LoVo (cell line): ENCODE measurements around the gene YIPF3.
A peak's percentile ranks its signal among the peaks of the same experiment; 100 is the strongest.
"Not testable (repeated sequence)": the region's sequence is repeated elsewhere in the genome, so short reads cannot be mapped to it uniquely, and the experiment has no call there.

Experiments
- DNase-seq: peaks from one replicate; pipeline ENCODE4 v3.0.0-alpha.2; 2016; ENCODE audit warnings: low spot score

Gene YIPF3

DNA sequence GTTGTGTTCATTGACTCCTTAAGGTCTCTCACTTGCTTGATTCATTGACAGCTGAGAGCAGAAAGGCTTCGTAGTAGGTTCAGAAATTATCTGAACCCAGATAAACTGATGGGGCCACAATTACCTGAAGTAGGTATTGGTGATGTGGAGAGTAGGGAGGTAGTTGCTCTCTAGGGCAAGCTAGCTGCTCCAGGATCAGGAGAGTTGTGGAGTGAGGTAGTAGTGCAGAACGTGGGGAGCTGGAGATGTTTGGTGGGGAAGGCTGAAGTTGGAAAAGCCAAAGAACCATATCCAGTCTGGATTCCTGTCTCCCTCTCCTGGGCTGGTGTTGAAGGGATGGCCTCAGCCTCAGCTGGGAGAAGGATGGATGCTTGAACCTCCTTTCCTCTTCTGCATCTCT lies 23.5 kb downstream of the YIPF3 start:
- no peak for DNase-seq

DNA sequence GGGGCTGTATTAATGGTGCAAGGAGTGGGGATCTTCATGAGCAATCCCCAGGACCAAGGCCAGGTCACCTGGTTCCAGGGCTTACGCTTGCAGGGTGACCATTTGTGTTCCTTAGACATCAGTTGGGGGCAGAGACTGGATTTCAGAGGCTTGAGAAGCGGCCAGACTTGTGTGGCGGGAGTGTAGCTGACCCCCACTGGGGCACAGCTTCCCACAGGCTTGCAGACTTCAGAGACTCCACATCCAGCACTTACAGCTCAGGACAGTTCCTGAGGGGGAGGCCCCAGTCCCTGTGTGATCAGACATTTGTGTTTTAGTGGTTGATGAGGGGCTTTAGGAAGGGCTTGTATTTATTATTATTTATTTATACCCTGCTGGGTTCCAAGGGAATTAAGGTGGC lies 24.1 kb downstream of the YIPF3 start:
- DNase-seq: no peak

DNA sequence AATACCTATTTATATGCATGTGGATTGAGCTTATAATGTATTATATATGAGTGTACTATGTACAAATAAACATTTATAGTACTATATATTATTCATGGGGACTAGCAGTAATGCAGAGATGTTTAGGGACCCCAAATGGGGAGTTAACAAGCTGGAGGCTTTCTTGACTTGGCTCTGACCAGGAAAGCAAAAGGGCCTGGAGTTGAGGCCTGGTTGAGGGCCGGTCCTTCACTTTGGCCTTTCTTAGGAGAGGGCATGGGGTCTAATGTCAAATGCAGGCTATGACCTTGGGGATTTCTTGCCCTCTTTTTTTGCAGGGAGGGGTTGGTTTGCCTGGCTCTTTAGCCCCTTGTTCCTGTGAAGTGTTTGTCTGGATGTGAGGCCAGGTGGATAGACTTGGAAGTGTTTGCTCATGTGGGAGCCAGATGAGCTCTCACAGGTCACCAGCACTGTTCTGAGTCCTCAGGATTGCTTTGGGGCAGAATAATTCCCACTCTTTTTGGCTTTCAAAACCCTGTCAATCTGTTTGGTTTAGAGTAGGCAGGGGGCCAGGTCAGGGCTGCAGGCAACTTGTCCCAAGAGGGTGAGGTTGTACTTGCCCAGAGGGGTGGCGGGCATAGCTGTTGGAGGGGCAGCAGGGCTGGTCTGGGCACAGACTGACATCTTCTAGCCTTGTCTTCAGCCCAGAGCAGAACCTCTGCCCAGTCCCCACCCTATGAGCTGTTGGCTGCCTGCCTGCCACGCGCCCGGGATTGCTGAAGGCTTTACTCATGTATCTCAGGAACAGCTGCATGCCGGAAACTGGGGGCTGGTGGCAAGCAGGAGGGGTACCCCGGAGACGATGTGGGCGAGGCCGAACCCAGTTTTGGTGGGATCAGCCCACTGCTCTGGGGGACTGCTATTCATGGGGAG lies 24.7 kb downstream of the YIPF3 start:
- no peak for DNase-seq

DNA sequence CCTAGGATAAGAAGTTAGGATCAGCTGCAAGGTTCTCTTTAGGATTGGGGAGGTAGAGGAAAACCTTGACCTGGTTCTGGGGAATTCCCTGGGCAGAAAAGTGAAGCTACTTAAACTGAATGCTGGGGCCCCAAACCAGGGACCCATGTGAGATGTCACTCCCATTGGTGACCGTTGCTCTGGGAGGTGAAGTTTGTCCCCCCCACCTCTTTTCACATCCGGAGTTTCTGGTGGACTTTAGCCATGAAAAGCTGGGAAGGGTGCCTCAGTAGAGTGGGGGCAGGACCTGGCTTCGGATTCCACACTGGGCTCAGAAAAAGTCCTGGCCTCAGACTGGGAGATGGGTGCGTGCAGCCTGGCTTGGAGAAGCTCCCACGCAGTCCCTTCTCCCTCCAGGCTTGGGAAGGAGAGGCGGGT lies 26.2 kb downstream of the YIPF3 start:
- no peak for DNase-seq

DNA sequence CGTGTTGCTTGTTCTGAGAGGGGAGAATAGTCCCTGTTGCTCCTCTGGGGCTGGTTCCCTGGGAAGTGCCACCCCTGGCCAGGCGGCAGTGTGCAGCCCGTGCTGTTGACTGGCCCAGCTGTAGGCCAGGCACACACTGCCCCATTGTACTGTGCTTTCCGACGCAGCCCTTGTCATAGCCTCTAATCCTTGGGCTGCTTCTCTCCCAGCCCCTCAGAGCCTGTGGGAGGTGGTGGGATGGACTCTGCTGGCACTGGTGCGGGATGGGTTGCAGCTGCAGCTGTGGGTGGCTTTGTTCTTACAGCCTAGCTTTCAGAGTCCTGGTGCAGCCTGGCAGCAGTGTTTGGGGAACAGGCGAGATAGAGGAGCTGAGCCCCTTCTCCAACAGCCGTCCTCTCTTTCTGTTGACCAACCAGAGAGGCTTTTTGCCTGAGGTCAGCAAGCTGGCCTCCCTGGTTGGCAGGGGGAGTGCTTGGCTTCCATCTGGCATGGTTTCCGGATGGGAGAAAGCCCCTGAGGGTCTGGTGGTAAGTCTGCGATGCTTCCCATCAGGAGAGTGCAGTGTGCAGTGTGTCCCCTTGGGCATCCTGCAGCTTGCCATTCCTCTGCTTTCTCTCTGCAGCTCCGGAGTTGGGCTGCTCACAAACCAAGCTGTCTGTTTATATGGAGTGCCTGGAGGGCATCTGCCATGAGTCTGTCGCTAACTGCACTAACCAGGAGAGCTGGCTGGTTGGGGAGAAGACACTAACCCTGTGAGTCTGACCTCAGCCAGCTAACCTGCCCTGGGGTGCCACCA lies 27.3 kb downstream of the YIPF3 start:
- no peak for DNase-seq

DNA sequence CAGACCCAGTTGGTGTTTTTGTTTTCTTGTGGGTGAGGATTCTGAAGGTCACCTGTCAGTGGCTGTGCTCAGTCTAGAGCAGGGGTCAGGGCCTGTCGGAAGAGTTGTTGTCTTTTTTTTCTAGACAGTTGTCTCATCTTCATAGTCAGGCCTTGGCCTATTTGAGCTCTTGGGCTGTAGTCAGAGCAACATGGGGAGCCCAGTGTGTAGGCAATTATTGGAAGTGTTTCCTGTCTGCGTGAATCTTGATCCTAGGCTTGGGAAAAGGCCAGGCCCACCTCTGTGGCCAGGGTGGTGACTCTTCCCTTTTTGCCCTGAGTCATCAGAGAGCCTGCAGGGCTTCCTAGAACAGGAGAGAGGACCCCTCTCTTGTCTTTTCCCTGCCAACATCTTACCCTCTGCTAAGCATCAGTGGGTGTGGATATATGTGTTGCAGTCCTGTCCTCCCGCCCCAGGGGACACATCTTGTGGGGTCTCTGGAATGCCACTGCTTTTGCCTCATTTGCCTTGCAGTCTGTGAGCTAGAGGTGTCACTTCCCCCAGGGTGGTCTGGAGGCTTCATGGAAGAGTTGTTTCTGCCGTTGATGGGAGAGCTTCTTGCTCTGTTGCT lies 28.0 kb downstream of the YIPF3 start:
- DNase-seq: no peak

DNA sequence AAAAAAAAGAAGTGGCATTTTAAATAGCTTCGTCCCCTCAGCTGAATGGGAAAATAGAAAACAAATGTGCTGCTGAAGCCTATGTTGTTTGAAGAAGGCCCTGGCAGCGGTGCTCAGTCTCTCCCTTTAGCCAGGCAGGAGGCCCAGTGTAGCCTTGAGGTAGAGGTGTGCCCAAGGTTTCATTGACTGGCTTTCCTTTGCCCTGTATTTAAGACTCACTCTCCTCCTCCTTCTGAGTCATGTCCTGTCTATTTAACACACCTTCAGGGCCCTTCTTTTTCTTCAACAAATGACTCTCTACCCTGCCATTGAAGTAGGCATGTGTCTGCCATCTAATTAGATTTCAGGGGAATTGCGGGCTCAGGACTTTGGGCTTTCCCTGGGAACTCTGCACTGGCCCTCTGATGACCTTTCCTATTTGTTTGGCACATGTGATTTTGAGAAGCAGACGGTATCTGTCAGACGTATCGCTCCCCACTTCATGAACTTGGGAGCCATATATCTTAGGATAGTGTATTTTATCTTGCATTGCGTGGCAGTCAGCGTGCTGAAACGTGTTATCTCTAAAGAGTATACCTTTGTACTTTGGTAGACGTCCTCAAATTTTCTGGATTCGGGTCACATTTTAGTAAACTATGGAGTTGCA lies 35.0 kb downstream of the YIPF3 start:
- peak; percentile 40 for DNase-seq

DNA sequence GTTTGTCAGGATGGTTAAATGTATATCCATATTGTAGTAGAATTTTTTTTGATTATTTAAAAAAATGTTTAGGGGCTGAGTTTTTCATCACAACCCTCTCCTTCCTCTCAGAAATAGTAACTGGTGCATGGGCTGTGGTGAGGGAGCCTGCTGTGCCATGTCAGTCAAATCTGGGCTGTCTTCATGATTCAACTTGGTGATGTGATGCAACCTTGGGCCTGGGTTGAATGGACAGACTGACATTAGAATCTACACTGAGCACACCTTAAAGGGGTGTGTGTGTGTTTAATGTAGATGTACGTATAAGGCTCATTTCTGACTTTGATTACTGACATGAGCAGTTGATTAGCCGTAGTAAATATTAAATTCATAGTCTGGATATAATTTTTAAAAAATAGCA lies 35.7 kb downstream of the YIPF3 start:
- peak; percentile 14 for DNase-seq

DNA sequence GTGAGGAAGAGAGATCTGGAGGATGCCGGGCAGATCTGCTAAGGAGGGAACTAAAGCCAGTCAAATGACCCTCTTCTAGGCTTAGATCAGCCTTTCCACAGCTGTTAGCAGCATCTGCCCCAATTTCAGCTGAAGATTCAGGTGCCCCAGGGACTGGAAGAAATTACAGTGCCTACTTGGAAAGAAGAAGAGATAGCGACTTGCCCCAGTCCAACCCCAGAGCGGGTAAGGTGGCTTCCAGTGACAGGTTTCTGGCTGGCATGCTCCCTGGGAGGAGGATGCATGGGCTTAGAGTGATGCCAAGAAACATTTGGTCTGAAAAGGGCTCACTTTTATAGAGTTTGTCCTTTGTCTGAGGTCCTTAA lies 38.7 kb downstream of the YIPF3 start:
- no peak for DNase-seq

DNA sequence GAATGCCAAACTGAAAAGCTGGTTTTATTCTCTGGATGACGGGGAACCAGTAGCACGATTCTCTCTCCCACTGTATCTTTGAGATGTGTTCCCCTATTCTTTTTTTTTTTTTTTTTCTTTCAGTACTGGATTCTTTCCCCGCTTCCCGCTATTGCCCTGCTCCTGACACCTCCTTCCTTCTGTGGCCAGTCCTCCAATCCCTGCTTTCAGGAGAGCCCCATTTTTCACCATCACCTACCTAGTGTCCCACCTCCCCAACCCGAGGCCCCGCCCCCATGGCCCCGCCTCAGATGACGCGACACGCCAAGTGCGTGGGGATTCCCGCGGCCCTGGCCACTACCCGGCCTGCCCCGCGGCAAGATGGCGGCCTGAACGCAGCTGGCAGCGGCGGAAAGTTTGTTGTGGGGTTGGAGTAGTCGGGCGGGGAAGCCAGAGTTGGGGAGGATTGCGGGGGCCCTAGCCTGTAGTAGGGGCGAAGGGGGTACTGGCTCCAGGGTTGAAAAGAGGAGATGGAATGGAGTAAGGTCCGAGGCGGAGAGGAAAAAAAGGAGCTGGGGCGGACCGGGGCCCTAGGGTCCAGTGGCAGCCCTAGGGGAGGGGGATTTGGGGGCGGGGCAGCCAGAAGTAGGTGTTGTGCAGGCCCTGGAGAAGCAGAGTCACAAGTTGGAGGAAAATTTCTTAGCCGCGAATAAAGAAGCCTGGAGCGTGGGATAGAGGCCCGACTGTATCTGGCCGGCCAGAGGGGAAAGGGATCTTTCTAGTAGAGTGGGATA lies 39.3 kb downstream of the YIPF3 start, which contains the start of gene TJAP1:
Gene TJAP1 (plus strand): TSS at position 336 of the 773 bp plus-strand sequence. CDS start 21,432 bp downstream, outside the sequence.
- peak; percentile 88 for DNase-seq

DNA sequence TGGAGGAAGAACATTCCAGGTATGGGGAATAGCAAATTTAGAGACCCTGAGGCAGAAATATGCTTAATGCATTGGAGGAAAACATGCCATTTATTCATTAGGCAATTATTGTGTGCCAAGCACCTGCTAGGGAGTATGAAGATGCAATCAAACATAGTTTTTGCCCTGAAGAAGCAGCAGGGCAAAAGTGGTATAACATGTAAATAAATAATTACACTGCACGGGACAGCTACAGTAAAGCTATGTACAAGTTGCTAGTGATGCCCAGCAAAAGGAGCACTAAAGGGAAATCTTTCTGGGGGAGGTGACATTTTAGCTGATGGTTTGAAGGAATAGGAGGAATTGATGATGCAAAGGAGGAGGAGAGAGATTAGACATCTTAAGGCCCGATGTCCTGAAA lies 40.0 kb downstream of the YIPF3 start:
- DNase-seq: no peak

DNA sequence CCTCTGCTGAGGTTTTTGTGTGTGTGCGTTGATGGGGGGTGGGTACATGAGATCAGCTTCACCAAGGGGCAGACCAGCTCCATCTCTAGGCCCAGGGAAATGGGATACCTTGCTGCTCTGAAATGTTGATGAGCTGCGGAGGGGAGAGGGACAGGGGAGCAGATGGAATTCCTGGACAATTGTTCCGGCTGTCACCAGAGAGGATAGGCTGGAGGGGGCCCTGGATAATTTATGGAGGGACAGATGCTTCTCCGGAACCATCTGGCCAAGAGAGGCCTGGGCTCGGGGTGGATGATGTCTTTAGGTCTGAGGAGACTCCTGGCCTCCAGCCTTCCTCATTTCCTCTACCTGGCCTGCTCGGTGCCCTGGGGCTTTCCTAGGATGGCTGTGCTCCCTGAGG lies 41.2 kb downstream of the YIPF3 start:
- DNase-seq: no peak

DNA sequence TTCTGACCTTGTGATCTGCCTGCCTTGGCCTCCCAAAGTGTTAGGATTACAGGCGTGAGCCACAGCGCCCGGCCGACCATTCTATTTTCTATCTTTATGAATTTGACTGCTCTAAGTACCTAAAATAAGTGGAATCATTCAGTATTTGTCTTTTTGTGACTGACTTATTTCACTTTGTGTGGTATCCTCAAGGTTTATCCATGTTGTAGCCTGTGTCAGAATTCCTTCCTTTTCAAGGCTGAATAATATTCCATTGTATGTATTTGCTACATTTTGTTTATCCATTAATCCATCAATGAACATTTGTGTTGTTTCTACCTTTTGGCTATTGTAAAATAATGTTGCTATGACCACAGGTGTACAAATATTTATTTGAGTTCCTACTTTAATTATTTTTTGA lies 44.2 kb downstream of the YIPF3 start:
- DNase-seq: no peak

DNA sequence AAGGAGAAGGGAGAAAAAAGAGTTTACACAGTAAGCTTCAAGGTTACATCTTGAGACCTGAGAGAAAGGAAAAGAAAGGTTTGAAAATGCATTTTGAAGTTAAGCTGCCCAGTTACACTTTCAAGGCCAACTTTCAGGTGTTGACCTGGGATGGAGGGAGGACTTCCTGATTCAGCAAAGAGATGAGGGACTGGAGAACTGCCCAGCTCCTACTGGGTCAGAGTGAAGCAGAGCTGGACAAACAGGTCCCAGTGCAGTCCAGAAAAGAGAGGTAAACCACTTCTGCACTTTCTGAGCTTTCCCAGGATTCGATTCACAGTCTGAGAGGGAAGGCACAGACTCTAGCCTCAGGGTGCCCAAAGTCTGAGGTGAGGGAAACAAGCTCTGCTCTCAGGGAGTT lies 45.3 kb downstream of the YIPF3 start:
- no peak for DNase-seq

DNA sequence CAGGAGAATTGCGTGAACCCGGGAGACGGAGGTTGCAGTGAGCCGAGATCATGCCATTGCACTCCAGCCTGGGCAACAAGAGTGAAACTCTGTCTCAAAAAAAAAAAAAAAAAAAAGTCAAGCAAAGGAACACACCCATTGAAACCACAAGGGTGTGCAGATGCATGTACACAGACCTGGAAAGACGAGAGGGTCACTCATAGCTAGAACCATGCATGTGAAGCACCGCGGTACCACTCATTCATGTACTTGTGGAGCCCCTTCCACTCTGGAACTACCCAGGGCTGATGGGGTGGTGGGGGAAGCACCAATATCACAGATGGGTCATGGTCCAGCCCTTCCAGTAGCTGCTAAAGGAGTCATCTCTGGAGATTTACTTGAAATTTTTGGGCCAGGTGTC lies 46.8 kb downstream of the YIPF3 start:
- DNase-seq: no peak

DNA sequence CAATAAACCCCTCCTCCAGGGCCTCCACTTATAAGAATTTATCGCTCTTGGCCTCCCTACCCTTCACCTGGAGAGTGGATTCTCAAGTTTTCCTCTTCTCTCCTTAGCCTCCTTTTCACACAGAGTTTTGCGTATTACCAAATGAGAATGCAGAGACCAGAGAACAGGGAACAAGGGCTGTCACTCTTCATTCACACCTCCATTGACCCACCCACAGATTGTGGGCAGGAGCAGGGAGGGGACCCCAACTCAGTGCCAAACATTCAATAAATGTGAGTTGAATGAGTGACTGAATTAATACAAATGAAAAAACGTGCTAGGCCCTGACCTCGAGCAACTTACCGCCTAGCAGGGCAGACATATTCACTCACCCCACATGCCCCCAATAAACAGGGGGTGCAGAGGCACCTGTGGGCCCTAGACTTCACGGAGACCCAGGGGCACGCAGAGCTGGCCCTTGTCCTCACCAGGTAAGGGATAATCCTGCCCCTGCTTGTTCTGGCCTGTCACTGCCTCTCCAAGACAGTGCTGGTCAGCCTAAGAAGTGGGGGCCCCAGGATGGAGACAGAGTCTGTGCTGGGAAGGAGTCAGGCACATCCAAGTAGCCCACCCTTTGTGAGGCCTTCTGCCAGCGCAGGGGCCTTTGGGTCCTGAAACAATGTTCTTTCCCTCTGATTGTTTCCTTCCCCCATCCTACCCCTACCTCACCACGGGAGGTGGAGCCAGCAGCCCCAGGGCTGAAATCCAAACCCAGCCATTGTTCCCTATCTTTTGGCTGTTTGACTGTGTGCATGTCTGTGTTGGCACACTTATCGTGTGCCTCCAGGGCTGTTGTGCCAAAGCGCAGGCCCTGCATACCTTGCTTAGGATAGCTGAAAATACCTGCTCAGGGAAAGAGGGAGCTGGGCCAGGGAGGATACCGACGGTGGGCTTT lies 47.7 kb downstream of the YIPF3 start:
- DNase-seq: no peak

DNA sequence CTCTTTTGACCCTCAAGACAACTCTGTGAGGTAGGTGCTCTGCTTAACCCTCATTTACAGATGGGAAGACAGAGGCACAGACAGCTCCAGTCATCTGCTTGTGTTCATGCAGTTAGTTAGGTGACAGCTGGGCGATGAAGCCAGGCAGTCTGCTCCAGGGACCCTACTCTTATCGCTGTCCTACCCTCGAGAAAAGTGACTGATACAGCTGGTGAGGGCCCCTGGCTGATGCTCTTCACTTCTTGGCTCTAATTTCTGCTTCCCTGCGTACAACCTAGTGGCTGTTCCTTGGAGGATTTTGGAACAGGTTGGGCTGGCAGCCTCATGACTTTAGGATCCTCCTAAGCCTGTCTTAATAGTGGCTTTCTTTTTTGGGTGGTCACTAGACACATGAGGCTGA lies 48.5 kb downstream of the YIPF3 start:
- no peak for DNase-seq

DNA sequence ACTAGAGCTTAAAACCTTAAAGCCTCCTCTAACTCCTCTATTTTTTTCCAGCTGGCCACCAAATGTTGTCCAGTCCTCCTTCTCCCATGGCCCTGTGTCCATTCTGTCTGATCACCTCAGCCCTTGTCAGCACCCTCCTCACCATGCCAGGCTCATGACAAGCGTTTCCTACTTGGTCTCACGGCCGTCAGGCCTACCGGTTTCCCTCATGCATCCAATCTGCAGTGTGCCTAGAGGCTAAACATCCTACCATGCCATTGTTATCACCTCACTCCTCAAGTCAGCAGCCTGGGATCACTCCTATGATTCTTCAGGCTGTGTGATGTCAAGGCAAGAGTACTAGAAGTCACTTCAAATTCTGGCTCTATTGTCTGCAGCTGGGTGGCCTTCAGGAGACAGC lies 49.0 kb downstream of the YIPF3 start:
- DNase-seq: no peak

DNA sequence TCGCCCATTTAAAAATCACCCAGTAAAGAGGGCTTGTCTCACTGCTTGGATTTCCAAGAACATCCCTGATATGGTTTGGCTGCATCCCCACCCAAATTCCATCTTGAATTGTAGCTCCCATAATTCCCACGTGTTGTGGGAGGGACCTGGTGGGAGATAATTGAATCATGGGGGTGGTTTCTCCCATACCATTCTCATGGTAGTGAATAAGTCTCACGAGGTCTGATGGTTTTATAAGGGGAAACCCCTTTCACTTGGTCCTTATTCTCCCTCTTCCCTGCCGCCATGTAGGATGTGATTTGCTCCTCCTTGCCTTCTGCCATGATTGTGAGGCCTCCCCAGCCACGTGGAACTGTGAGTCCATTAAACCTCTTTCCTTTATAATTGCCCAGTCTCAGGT lies 49.5 kb downstream of the YIPF3 start:
- not testable (repeated sequence) for DNase-seq

DNA sequence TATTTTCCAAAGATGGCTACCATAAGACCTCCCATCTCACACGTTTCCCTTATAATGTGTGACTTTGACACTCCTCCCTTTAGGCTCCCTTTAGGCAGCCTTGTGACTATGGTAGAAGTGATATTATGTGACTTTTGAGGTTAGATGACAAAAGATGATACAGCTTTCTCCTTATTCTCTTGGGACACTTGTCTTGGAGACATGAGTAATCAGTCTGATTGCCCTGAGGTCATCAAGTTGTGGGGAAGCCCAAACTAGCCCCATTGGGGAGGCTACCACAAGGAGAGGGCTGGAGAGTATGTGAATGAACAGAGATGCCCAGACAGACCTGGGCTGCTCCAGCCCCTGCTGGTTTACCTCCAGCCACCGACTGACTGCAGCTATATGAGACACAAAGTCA lies 50.8 kb downstream of the YIPF3 start:
- DNase-seq: no peak
